ENCODE results near the gene HOXC10.

The HOXC10 gene

DNA sequence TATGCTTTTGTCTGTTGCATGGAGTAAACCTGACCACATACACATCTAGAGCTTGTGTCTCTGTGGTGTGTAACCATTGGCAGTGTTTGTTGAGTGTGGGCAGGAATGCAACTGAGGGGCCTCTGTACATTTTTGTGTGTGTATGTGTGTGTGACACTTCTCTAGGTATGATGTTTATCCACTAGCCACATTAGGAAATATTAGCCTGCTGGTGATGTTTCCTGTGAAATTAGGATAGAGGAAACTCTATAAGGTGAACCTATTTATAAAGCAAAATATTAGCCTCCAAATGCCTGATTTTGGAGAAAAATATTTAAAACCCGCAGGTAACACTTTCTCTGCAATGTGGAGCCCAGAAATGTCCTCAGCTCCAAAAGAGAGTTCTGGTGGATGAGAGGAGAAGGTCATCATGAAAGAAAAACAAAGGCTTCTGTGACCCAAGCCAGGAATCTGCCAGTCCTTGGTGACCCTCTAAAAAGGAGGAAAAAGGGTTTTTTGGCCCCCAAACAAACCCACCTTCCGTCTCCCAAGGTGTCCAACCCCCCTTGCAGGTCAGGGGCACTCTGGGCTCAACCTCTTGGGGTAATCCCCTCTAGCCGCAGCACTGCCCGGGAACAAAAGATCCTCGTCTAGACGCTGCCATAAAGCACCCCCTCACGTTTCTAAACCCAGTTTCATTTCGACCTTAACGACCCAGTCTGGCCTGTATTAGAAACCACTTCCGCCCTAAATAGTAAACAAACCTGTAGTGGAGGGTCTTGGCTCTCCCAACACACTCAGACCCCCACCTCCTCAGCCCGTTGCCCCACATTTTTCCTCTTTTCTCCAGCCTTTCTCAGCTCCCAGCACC is 7.1 kb upstream of the HOXC10 start:
- H3K36me3 ChIP-seq = no peaks in the 10 kb centered on the region
- no peak overlapping the region for H3K27ac ChIP-seq
- H3K4me1 ChIP-seq = no peaks in the 10 kb centered on the region
- H3K9ac ChIP-seq = no peak overlapping the region
- no peak for TF ChIP-seq Cebpa-rat (IDR thresholded peaks at IDR 0.05)
- H3K4me2 ChIP-seq = no peak overlapping the region
- peaks cover 32% of the 10 kb centered on the region for H3K9me3 ChIP-seq
- no peak overlapping the region for H3K4me3 ChIP-seq
- H4K20me1 ChIP-seq = peaks cover 94% of the 10 kb centered on the region
- H3K27me3 ChIP-seq = peaks cover 100% of the 10 kb centered on the region

DNA sequence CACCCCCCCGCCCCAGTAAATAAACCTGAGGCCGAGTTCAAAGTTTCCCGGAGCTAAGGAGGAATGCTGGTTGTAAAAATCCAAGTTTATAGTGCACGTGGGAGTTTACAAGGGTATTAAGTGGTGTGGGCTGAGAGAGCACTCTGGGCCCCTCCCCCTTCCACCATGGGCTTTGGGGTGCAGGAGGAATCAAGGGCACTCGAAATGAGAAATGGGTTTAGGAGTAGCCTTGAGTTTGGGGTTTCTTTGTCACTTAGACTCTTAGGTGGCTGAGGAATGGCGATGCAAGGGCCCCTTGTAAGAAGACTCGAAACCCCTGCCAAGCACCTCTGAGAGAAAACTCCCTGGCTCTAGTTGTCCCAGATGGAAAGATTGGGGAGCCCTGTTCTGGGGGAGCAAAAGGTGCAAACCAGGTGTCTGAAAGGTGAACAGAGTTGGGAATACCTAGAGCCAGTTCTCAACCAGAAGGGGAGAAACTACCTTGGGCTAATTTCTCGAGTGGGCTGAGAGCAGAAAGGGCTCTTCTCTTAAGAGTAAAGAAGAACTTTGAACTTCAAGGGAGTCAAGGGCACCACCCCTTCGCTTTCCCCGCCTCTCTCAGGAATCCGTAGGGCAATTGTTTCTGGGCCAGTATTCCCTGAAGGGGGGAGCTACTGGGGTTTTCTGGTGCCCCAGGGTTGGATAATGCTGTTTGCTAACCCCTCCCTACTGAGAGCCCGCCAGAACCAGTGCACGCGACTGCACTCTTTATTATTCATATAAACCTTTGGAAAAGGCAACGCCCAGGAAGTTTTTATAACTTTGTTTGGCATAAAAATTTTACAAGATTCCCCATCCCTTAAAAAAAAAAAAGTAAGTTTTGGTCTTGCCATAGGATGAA is 6.2 kb upstream of the HOXC10 start:
- H3K36me3 ChIP-seq = no peaks in the 10 kb centered on the region
- H3K9me3 ChIP-seq = peaks cover 23% of the 10 kb centered on the region
- H3K4me2 ChIP-seq = no peak overlapping the region
- no peaks in the 10 kb centered on the region for H3K4me1 ChIP-seq
- H3K4me3 ChIP-seq = no peak overlapping the region
- H3K27me3 ChIP-seq = peaks cover 100% of the 10 kb centered on the region
- no peak overlapping the region for H3K9ac ChIP-seq
- H4K20me1 ChIP-seq = peaks cover 94% of the 10 kb centered on the region
- TF ChIP-seq Cebpa-rat (IDR thresholded peaks at IDR 0.05) = no peak
- H3K27ac ChIP-seq = no peak overlapping the region

DNA sequence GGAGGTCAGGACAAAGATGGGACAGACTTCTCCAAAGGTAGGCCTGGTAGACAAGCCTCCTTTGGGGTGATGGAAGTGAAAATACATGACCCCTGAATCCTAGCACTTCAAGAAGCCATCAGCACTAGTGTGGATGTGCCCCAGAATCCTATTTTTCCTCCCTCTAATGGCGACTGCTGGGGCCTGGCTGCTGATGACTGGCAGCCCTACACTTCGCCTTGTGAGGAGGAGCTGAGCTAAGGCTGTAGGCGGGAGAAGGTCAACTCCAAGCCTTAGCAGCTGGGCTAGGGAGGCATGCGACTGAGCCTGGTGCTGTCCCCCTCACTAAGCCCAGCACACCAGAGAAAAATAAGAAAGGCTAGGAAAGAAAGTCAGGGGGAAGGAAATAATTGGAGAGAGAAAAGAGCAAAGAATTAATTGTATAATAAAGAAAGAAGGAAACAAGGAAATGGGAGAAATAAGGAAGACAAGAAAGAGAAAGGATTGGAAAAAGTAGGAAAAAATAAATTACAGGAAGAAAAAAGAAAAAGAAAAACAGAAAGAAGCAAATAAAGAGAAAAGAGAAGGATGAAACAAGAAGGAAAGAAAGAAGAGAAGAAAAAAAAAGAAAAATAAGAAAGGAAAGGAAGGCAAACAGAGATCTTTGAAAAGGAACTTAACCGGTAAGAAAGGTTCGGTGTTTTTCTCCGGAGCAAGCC is 4.7 kb upstream of the HOXC10 start:
- Histone ChIP-seq H3K9me3 (peaks cover 24% of the 10 kb centered on the region), H3K27me3 (peaks cover 100% of the 10 kb centered on the region), H3K36me3 (no peaks in the 10 kb centered on the region), H3K4me1 (no peaks in the 10 kb centered on the region), H3K4me2 (no peak overlapping the region), H3K9ac (no peak overlapping the region), H4K20me1 (peaks cover 90% of the 10 kb centered on the region), H3K27ac (no peak overlapping the region), H3K4me3 (no peak overlapping the region)
- no peak for TF ChIP-seq Cebpa-rat (IDR thresholded peaks at IDR 0.05)

DNA sequence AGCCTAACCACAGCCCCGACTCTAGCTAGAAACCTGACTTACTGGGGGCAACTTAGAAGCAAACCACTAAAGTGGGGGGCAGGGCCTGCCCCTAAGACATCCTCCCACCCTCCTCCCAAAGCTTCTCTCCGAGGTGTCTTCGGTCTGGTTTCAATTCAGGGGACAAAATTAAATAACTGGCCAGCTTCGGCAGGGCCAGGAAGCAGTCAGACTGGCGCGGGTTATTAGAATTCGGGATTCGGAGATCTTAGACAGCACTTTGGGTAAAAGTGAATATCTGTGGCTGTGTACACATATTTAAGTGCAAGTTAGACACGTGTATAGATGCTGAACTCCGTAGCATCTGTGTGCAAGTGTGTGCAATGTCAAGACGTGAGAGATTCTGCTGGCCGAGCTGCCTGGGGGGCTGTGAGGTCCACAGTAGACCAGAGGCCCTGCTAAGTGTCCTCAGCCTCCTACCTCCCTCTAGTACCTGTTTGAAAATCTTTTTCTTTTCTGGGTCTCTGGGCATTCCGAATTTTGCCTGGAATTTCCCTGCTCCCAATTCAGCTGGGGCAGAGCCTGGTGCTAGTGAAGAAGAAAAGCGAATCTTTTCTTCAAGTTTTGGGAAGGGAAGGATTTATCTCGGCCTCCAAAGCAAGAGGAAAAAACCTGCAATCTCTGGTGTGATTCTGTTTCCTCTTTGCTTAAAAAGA is 4.0 kb upstream of the HOXC10 start:
- H3K9ac ChIP-seq = no peak overlapping the region
- no peaks in the 10 kb centered on the region for H3K36me3 ChIP-seq
- no peak overlapping the region for H3K4me3 ChIP-seq
- peaks cover 90% of the 10 kb centered on the region for H4K20me1 ChIP-seq
- no peaks in the 10 kb centered on the region for H3K4me1 ChIP-seq
- peaks cover 27% of the 10 kb centered on the region for H3K9me3 ChIP-seq
- TF ChIP-seq Cebpa-rat (IDR thresholded peaks at IDR 0.05) = no peak
- no peak overlapping the region for H3K4me2 ChIP-seq
- H3K27me3 ChIP-seq = peaks cover 100% of the 10 kb centered on the region
- H3K27ac ChIP-seq = no peak overlapping the region

DNA sequence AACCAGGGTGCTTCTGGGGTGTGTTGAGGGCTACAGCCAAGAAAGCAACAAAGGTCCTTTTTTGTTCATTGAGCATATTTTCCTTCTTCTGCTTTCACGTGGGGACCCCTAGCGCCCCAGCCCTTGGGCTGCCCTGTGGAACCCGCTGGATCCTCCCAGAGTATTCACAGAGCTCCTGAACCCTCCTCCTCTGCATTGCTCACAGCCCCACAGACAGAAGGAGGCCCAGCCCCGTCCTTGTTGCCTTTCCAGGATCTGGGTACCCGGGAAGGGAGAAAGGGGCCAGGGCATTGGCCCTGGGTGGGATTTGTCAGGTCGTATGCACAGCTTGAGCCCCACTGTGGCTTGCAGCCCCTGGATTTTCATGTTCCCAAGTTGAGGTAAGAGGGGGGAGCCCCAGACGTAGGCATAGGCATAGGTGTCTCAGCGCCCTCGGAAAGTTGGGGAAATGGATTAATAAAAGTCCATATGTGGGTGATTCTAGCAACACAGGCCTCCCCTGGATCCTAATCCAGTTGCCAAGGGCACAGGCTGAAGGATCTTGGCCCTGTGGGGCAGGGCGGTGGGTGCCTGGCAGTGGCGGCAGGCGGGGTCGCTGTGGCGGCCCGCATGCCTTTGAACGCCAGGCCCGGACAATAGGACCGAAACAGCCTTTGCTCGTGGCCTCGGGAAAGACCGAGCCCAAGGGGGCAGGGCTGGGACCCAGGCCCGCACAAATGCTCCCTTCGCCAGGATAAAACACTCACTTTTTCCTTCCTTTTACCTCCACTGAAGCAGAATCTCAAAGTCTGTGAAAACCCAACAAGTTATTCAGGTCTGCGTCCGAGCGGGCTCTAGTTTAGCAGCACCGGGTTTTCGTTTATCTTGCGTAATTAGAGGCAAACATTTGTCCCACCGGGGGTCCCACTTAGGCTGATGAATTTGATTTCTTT is 3.0 kb upstream of the HOXC10 start:
- Histone ChIP-seq H4K20me1 (peaks cover 90% of the 10 kb centered on the region), H3K27ac (no peak overlapping the region), H3K9me3 (peaks cover 19% of the 10 kb centered on the region), H3K4me1 (no peaks in the 10 kb centered on the region), H3K4me3 (no peak overlapping the region), H3K9ac (no peak overlapping the region), H3K36me3 (no peaks in the 10 kb centered on the region), H3K27me3 (peaks cover 100% of the 10 kb centered on the region), H3K4me2 (no peak overlapping the region)
- TF ChIP-seq Cebpa-rat (IDR thresholded peaks at IDR 0.05) = no peak

DNA sequence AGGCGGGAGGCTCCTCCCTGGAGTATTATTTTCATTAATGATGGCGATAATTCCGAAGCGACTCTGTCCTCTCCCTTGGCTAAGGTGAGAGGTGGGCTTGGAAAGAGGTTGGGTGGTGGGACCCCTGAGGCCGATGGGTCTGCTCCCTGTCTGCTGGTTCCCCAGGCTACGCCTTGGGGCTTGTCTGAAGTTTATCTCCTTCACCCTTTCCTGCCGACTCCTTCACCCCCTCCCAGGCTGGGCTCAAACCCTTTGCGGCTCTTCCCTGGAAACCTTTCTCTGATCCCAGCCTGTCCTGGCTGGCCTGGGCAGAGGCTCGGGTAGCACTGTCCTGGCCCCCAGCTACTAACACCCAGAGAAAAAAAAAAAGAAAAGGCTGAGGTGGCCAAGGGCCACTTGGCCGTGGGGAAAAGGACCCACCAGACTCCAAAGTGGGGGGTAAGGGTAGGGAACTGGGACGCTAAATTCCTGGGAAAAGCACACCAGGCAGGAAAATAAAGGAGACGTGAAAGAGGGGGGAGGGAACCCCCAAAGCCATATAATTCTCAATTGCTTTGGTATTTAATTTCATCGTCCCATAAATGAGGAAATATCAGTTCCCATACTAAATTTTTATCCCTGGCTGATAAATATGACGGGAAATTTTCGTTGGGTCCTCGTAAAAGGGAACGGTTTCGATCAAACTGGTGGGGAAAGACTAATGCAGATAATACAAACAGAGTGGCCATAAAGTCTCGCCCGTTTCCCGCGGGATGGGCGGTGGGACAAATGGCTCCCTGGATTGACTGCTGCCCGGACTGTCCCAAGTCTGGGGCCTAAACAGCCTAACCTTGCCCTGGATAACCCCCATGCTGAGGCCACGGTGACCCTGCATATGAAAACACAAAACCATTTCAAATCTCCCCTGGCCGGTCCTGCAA is 2.0 kb upstream of the HOXC10 start:
- no peak for TF ChIP-seq Cebpa-rat (IDR thresholded peaks at IDR 0.05)
- peaks cover 16% of the 10 kb centered on the region for H3K9me3 ChIP-seq
- H3K4me3 ChIP-seq = no peak overlapping the region
- no peak overlapping the region for H3K27ac ChIP-seq
- peaks cover 100% of the 10 kb centered on the region for H3K27me3 ChIP-seq
- H3K4me2 ChIP-seq = no peak overlapping the region
- no peaks in the 10 kb centered on the region for H3K4me1 ChIP-seq
- H3K36me3 ChIP-seq = no peaks in the 10 kb centered on the region
- peaks cover 91% of the 10 kb centered on the region for H4K20me1 ChIP-seq
- no peak overlapping the region for H3K9ac ChIP-seq

DNA sequence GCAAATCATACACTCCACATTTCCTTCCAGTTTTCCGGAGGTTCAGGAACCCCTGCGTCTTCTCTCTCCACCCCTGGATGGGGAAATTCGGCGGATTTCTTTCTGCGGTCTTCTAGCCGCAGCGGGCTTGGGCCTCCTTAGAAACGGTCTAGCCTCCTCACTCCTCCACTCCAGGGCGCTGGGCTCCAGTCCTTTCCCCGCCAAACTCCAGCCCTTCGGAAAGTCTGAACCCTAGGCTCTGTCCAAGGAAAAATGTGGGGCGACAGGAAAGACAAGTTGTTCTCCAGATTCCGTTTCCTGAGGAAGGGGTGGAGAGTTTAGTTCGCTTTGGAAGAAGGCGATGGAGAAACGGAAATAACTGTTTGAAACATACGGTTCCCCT is 1.4 kb upstream of the HOXC10 start:
- no peak overlapping the region for H3K4me2 ChIP-seq
- H4K20me1 ChIP-seq = peaks cover 93% of the 10 kb centered on the region
- H3K27me3 ChIP-seq = peaks cover 100% of the 10 kb centered on the region
- no peak overlapping the region for H3K9ac ChIP-seq
- peaks cover 16% of the 10 kb centered on the region for H3K9me3 ChIP-seq
- H3K27ac ChIP-seq = no peak overlapping the region
- no peak for TF ChIP-seq Cebpa-rat (IDR thresholded peaks at IDR 0.05)
- H3K4me1 ChIP-seq = no peaks in the 10 kb centered on the region
- H3K36me3 ChIP-seq = no peaks in the 10 kb centered on the region
- H3K4me3 ChIP-seq = no peak overlapping the region
